ENCODE data around the gene ART5.
A peak's percentile ranks its signal among the peaks of the same experiment; 100 is the strongest.
"Not testable (repeated sequence)": the region's sequence is repeated elsewhere in the genome, so short reads cannot be mapped to it uniquely, and the experiment has no call there.

The ART5 gene

GRCh38 chr11:3655547-3655946 is 13.8 kb upstream of the ART5 start:
- DNase-seq, result no peak

- not testable (repeated sequence) for DNase-seq
Measured at GRCh38 chr11:3652514-3652913, 10.7 kb upstream of the ART5 start.

- not testable (repeated sequence) for DNase-seq
Measured at GRCh38 chr11:3649374-3649773, 7.6 kb upstream of the ART5 start.

- DNase-seq, result not testable (repeated sequence)
Measured at GRCh38 chr11:3648843-3649242, 7.1 kb upstream of the ART5 start.

- DNase-seq, result no peak
Measured at GRCh38 chr11:3645552-3645951, 3.8 kb upstream of the ART5 start.

- no peak for DNase-seq
Measured at GRCh38 chr11:3644817-3645235, 3.0 kb upstream of the ART5 start, which contains the start of gene ART1. Gene ART1, plus strand, starts transcription at chr11:3645128. Its CDS starts 14,086 bp downstream, at chr11:3659214.

GRCh38 chr11:3643102-3643546 is 1.3 kb upstream of the ART5 start:
- DNase-seq, result not testable (repeated sequence)

GRCh38 chr11:3642071-3642951 is 519 bp upstream of the ART5 start:
- DNase-seq, result peak; percentile 81

- DNase-seq, result no peak
Measured at GRCh38 chr11:3641191-3641590, 601 bp downstream of the ART5 start.

- DNase-seq, result no peak
Measured at GRCh38 chr11:3639841-3640240, 2.0 kb downstream of the ART5 start.

GRCh38 chr11:3638513-3638912 is 3.3 kb downstream of the ART5 start:
- no peak for DNase-seq

- DNase-seq, result no peak
Measured at GRCh38 chr11:3637201-3637600, 4.6 kb downstream of the ART5 start.

- no peak for DNase-seq
Measured at GRCh38 chr11:3635641-3636375, 6.0 kb downstream of the ART5 start.

GRCh38 chr11:3632070-3632660 is 9.6 kb downstream of the ART5 start:
- no peak for DNase-seq

- no peak for DNase-seq
Measured at GRCh38 chr11:3631331-3631730, 10.5 kb downstream of the ART5 start.

GRCh38 chr11:3627291-3627690 is 14.5 kb downstream of the ART5 start:
- DNase-seq, result peak; percentile 37

- no peak for DNase-seq
Measured at GRCh38 chr11:3626250-3626960, 15.4 kb downstream of the ART5 start.

- DNase-seq, result no peak
Measured at GRCh38 chr11:3623767-3624458, 17.9 kb downstream of the ART5 start.

GRCh38 chr11:3623121-3623520 is 18.7 kb downstream of the ART5 start:
- DNase-seq, result no peak

- no peak for DNase-seq
Measured at GRCh38 chr11:3622521-3622920, 19.3 kb downstream of the ART5 start.

- no peak for DNase-seq
Measured at GRCh38 chr11:3617990-3618389, 23.8 kb downstream of the ART5 start.
